ENCODE measurements around the gene KRTAP12-2.
"Not testable (repeated sequence)": the region's sequence is repeated elsewhere in the genome, so short reads cannot be mapped to it uniquely, and the experiment has no call there.

Gene KRTAP12-2

DNA sequence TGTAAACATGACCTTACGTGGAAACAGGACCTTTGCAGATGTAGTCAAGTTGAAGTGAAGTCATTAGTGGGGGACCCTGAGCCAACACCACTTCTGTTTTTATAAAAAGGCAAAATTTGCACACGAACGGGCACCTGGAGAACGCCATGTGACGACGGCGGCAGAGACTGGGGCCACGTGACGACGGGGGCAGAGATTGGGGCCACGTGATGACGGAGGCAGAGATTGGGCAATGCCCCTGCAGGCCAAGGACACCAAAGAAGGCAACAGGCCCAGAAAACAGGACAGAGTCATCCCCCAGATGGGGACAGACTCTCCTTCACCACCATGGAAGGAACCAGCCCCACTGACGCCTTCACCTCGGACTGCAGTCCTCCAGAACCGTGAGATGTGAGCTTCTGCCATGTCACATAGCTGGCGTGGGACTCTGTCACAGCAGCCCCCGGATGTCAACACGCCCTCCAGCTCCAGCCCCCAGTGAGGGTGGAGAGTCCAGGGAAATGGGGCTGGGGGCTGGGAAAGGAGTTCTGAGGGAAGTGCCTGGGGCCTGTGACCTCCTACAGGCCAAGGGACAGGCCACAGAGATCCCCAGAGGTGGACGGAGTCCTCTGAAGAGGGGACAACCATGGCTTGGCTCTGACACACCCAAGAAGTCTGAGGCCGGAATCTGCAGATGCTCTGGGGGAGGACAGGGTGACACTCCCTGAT, 16.3 kb downstream of the KRTAP12-2 start:
- DNase-seq (ENCODE audit: low read depth in 2 of 2), result no peak

DNA sequence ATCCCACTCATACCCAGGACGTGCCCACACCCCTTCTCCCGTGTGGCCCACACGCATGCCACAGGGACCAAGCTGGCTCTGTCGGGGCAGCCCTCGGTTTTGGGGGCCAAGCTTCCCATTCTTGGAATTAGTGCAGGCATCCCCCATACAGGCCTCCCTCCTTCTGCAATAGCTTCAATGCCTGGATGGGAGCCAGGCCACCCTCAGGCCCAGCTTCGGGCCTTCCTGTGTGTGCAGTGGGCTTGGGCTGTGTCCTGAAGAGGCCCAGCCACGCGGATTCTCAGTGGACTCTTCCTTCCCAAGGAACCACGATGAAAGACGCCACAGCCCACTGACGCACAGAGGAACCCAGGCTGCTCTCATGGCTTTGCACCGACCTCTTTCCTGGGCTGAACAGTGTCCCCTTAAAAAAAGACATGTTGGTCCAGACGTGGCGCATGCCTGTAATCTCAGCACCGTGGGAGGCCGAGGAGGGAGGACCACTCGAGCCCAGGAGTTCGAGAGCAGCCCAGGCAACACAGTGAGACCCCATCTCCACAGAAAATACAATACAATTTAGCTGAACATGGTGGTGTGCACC, 17.1 kb downstream of the KRTAP12-2 start:
- no peak for DNase-seq (ENCODE audit: low read depth in 2 of 2)

DNA sequence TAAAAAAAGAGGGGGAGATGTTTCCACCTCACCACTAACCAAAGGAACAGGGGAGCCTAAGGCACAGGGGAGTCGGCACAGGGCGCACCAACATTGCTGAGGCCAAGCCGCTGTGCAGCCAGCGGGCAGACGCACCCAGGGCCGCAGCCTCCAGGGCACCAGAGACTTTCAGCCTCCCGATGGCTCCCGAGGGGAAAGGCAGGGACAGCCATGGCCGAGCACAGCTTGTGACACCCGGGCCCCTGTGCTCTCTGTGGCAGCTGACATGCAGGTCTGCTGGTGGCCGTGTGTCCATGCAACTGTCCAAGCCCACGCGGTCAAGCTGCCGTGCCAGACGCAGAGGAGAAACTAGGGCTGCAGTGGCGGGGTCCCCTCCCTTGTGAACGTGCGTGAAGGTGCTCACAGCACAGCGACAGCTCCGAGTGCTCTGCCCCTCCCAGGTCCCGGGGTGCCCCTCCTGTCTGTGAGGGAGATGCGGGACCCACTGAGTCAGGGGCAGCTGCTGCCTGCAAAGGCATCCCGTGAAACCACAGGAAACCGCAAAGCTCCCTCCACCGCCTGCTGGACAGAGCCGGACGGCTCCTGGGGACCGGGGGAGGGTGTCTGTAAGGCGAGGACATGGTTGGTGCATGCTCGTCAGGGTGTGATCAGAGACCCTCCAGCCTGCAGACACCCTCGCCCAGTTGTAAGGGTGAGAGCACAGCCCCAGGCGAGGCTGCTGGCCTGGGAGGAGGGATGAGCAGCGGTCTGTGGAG, 18.0 kb downstream of the KRTAP12-2 start:
- DNase-seq (ENCODE audit: low read depth in 2 of 2), result no peak

DNA sequence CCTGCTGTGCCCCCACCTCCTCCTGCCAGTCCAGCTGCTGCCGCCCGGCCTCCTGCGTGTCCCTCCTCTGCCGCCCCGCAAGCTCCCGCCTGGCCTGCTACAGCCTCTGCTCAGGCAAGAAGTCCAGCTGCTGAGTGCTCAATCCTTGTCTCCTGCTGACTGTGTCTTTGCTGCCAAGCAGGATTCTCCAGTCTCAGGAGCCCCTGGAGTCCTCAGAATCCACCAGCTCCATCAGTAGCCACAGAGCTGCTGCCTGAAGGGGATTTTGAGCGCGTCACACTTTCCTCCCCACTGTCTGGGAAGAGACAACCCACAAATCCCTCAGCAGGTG, 19.5 kb downstream of the KRTAP12-2 start:
- no peak for DNase-seq (ENCODE audit: low read depth in 2 of 2)

DNA sequence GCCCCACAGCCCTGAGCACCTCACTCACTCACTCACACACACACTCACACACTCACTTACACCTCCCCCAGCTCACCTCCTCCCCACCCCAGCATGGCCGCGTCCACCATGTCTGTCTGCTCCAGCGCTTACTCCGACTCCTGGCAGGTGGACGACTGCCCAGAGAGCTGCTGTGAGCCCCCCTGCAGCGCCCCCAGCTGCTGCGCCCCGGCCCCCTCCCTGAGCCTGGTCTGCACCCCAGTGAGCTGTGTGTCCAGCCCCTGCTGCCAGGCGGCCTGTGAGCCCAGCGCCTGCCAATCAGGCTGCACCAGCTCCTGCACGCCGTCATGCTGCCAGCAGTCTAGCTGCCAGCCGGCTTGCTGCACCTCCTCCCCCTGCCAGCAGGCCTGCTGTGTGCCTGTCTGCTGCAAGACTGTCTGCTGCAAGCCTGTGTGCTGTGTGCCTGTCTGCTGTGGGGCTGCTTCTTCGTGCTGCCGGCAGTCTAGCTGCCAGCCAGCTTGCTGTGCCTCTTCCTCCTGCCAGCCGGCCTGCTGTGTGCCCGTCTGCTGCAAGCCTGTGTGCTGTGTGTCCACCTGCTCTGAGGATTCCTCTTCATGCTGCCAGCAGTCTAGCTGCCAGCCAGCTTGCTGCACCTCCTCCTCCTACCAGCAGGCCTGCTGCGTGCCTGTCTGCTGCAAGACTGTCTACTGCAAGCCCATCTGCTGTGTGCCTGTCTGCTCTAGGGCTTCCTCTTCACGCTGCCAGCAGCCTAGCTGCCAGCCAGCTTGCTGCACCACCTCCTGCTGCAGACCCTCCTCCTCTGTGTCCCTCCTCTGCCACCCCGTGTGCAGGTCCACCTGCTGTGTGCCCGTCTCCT, 20.1 kb downstream of the KRTAP12-2 start, which contains the start of gene KRTAP10-11:
Gene KRTAP10-11, plus strand, starts transcription at position 49 of the 856 bp plus-strand sequence. Its CDS starts 45 bp downstream, at position 94.
- not testable (repeated sequence) for DNase-seq (ENCODE audit: low read depth in 2 of 2)

DNA sequence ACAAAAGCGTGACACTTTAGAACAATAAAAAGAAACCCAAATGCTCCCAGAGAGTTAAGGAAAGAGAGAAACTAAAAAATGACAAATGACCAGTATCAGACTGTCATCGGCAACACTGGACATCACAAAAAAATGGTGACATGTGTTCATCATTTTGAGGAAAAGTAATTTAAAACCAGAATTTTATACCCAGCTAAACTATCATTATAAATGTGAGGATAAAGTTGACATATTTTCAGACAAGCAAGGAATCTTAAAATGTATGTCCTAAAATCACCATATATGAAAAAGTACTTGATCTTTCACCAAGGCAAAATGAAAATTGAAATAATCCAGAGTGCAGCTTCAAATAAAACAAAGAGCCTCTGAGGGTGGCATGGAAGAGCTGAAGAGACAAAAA, 21.8 kb downstream of the KRTAP12-2 start:
- DNase-seq (ENCODE audit: low read depth in 2 of 2), result no peak

DNA sequence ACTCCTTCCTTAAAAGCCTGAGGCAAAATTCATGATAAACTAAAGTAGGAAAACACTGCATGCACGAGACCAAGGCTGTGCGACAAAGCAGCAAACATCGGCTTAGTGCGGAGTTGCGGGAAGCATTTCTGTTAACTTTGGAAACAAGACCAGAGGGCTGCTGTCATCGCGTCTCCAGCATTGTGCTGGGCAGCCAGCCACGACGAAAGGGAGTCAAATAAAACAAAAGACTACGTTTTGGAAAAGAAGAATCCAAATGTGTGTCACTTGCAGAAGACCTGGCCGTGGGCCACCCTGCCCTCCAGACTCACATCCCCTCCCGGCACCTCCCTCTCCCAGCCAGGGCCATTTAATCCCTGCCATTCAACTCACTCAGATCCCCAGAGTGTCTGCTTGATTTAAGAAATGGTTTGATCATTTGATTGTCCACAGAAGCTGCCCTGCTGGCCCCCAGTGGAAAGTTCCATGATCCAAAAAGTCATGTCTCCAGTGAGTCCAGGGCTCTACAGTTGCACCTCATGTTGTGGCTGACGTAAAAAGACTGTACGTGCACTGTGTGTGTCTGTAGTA, 22.9 kb downstream of the KRTAP12-2 start:
- DNase-seq (ENCODE audit: low read depth in 2 of 2), result no peak

DNA sequence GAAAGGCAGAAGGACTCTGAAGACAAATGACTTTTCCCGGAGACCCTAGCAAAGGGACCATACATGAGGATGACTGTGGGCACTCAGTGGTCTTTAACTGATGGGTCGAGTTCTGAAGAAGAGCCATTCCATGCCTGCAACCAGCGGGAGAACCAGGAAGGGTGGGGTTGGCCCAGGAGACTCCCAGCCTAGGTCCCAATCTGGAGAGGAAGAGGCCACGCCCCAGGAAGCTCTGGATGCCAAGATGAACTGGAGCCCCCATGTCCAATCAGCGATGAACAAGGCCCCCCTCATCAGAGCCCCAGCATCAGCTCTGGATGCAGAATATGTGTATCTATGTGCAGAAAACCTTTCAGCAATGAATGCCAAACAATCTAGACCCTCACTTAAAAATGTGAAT, 26.0 kb downstream of the KRTAP12-2 start:
- DNase-seq (ENCODE audit: low read depth in 2 of 2), result no peak

DNA sequence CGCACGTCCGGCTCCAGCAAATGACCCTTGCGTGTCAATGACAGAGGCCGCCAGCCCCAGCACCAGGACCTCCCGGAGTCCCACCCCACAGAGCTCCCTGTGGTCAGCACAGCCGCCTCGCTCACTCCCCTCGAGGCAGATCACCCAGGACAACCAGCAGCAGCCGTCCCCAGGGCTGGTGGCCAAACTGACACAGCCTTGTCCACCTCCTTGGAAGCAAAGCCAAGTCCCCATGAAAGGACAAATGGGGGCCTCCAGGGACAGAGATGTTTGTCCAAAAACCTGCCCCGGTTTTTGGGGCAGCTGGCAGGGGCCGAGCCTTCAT, 27.4 kb downstream of the KRTAP12-2 start:
- no peak for DNase-seq (ENCODE audit: low read depth in 2 of 2)

DNA sequence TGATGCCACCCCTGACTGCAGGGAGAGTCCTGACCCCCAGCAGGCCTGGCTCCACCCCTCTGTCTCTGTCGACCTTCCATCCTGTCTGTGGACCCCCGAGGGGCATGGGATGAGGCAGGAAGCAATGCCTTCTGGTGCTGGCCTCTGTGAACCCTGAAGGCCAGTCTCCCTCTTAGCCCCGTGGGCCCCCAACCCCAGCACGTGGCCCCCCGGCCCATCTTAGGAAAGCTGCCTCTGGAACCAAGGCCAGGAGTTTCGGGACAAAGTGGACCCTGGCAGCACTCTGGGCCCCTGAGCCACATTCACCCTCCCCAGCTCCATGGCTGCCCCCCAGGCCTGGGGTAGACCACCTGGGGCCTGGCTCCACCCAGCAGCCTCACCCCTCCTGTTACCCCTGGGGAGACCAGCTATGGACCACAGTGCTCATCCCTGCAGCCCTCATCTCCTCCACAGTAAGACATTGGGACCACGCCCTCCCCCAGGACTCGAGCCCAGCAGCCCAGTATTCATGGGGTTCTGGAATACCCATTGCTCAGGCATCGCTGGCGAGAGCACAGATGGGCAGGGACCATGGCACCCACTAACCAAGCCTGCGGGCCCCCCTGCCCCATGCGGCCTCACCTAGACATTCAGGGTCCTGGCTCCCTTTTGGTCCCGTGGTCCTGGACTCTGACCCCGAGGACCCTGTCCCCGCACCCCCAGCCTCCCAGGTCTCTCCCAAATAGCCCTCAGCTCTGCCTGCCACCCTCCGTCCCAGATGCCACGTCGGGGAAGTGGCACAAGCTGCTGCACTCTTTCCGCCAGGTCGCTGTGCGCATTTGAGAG, 28.0 kb downstream of the KRTAP12-2 start:
- DNase-seq (ENCODE audit: low read depth in 2 of 2), result not testable (repeated sequence)

DNA sequence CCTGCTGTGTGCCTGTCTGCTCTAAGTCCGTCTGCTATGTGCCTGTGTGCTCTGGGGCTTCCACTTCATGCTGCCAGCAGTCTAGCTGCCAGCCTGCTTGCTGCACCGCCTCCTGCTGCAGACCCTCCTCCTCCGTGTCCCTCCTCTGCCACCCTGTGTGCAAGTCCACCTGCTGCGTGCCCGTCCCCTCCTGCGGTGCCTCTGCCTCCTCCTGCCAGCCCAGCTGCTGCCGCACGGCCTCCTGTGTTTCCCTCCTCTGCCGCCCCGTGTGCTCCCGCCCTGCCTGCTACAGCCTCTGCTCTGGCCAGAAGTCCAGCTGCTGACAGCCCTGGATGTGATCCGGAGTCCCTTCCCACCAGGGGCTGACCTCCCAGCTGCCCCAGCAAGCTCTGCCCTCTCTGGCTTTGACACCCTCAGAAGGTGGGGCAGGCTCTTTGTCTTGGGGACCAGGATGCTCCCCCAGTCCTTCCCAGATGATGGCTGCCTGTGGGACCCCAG, 28.8 kb downstream of the KRTAP12-2 start:
- DNase-seq (ENCODE audit: low read depth in 2 of 2), result not testable (repeated sequence)

DNA sequence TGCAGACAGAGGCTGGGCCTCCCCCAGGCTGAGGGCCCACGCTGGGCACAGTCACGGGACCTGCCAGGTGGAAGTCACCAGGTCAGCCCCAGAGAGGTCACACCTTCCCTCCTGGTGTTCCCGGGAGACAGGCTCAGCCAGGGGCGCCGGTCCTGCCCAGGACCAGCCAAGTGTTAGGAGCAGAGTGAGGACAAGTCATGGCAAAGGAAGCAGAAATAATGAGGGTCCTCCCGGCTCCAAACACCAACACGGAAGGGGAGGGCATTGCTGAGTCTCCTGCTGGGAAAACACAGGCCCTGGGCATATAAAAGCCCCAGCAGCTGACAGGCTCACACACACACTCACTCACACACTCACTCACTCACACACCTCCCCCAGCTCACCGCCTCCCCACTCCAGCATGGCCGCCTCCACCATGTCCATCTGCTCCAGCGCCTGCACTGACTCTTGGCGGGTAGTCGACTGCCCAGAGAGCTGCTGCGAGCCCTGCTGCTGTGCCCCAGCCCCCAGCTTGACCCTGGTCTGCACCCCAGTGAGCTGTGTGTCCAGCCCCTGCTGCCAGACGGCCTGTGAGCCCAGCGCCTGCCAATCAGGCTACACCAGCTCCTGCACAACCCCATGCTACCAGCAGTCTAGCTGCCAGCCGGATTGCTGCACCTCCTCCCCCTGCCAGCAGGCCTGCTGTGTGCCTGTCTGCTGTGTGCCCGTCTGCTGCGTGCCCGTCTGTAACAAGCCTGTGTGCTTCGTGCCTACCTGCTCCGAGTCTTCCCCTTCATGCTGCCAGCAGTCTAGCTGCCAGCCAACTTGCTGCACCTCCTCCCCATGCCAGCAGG, 29.5 kb downstream of the KRTAP12-2 start, which contains the start of gene KRTAP10-10:
Gene KRTAP10-10, plus strand, starts transcription at position 339 of the 833 bp plus-strand sequence. Its CDS starts 62 bp downstream, at position 401.
- DNase-seq (ENCODE audit: low read depth in 2 of 2), result no peak

DNA sequence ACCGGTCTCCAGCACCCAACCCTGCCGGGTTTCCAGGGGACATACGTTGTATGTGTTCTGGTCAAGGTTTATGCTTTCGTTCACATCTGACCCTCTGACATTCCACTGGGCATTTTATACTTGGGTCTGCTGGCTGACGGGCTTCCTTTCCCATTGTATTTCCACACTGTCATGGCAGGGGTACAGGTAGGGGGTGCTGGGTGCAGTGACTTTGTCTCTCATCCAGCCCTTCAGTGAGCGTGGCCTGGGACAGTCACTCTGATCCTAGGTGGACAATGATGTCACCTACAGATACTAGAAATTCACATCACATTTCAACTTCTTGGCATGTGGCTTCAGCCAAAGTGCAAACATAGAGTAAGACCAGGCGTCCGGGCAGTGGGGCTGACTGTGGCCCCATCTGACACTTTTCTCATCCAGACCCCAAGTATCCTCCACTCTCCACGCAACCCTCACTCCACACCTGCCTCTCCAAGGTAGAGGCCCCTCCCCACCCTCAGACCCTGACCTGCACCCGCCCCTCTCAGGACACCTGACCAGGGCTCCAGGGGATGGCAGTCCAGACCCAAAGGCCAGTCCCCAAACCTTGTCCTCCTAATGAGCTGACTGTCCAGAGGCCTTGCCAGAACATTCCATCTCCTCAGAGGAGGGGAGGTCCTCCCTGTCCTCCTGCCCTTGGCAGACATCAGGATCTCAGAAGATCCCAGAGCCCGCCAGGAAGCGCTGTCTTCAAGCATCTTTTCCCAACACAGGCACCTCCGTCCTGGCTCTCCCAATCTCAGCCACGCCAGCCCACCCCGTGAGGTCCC, 30.3 kb downstream of the KRTAP12-2 start:
- no peak for DNase-seq (ENCODE audit: low read depth in 2 of 2)

DNA sequence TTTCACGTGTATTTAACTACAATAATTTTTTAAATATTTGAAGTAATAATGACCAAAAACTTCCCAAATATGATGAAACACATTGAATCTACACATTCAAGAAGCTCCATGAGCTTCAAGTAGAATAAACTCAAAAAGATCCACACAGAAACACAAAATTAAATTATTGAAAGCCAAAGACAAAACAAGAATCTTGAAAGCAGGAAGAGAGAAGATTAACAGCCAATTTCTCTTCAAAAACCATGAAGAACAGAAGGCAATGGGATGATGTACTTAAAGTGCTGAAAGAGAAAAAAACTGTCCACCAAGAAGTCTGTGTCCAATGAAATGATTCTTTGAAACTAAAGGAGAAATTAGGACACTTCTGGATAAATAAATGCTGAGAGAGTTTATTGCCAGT, 34.7 kb downstream of the KRTAP12-2 start:
- no peak for DNase-seq (ENCODE audit: low read depth in 2 of 2)

DNA sequence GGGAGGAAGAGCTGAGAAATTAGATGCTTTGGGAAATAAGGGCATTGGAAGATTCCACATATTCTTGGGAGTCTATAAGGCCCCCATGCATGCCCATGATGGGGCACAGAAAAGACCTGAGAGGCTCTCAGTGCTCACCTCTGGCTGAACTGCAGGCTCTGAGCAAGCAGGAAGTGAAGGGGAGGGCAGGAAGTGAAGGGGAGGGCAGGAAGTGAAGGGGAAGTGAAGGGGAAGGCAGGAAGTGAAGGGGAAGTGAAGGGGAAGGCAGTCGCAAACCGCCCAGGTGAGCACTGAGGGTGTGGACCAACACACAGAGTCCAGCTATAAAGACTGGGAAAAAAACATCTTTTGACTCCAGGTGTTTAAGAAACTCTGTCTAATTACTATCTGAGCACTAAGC, 36.3 kb downstream of the KRTAP12-2 start:
- no peak for DNase-seq (ENCODE audit: low read depth in 2 of 2)

DNA sequence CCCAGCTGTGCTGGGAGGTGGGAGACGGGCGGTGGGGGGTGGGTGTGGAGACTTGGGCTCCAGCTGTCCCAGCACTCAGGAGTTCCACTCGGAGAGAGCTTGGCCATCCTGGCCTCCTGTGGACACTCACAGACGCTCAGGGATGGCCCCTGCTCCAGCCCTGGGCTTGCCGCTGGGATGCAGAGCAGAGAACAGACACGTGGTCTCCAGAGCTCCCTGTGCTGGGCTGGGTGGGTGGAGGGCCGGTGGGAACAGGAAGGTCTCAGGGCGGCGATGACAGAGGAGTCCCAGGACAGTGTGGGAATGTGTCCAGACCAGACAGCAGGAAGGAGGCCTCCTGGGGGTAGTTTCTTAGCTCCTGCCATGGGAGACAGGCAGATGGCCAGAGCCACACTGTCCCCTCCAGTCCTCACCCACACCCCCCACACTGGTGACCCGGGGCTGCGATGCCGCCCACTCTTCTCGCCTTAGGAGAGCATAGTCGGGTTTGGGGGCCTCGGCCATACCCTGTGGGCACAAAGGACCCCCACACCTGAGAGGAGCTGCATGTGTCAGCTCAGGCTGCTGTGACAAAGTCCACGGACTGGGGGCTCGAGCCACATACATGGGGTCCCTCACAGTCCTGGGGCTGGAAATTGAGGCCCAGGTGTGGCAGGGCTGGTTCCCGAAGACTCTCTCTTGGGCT, 37.9 kb downstream of the KRTAP12-2 start:
- DNase-seq (ENCODE audit: low read depth in 2 of 2), result no peak

DNA sequence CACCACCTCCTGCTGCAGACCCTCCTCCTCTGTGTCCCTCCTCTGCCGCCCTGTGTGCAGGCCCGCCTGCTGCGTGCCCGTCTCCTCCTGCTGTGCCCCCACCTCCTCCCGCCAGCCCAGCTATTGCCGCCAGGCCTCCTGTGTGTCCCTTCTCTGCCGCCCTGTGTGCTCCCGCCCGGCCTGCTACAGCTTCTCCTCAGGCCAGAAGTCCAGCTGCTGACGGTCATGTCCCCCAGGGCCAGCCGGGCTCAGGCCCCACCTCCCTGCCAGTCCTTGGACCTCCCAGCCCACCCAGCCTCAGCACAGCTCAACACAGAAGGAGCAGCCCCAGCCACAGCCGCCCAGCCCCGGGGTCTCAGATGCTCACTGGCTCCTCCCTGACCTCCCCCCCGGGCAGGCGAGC, 38.9 kb downstream of the KRTAP12-2 start:
- DNase-seq (ENCODE audit: low read depth in 2 of 2), result not testable (repeated sequence)

DNA sequence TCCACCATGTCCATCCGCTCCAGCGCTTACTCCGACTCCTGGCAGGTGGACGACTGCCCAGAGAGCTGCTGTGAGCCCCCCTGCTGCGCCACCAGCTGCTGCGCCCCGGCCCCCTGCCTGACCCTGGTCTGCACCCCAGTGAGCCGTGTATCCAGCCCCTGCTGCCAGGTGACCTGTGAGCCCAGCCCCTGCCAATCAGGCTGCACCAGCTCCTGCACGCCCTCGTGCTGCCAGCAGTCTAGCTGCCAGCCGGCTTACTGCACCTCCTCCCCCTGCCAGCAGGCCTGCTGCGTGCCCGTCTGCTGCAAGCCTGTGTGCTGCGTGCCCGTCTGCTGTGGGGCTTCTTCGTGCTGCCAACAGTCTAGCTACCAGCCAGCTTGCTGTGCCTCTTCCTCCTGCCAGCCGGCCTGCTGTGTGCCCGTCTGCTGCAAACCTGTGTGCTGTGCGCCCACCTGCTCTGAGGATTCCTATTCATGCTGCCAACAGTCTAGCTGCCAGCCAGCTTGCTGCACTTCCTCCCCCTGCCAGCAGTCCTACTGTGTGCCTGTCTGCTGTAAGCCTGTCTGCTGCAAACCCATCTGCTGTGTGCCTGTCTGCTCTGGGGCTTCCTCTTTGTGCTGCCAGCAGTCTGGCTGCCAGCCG, 39.4 kb downstream of the KRTAP12-2 start:
- not testable (repeated sequence) for DNase-seq (ENCODE audit: low read depth in 2 of 2)

Measured in fibroblast of skin of left biceps (primary cell).